Effector memory CD8-positive, alpha-beta T cell (primary cell): Measurements from ENCODE around the gene GPR160.
A peak's percentile ranks its signal among the peaks of the same experiment; 100 is the strongest.

Experiments used
- ATAC-seq: fragments of 150-1000 bp; cut with Tn5 transposase; replicated peaks from 2 replicates; pipeline ENCODE4 v1.10.0; 2021; ENCODE audit warnings: mild to moderate bottlenecking, moderate library complexity
- DNase-seq, 3 experiments: peaks; one replicate each; pipeline ENCODE4 v3.0.0; 2021
- H3K27ac Mint-ChIP-seq, 2 donors: one replicate each; pipeline ENCODE4 v1.8.0; 2022; ENCODE audit warnings: mild to moderate bottlenecking in 2 of 2, mixed read lengths in 2 of 2, moderate library complexity in 2 of 2
- H3K27me3 Mint-ChIP-seq, 2 donors: one replicate each; pipeline ENCODE4 v1.8.0; 2022; ENCODE audit warnings: mixed read lengths in 2 of 2
- H3K36me3 Mint-ChIP-seq: one replicate; pipeline ENCODE4 v1.8.0; 2022; ENCODE audit warnings: mild to moderate bottlenecking, moderate library complexity, mixed read lengths; ENCODE audit not compliant: insufficient read depth
- H3K4me1 Mint-ChIP-seq, 2 donors: one replicate each; pipeline ENCODE4 v1.8.0; 2022; ENCODE audit warnings: low read depth in 2 of 2, mixed read lengths in 2 of 2
- H3K4me3 Mint-ChIP-seq, 2 donors: one replicate each; pipeline ENCODE4 v1.8.0; 2022; ENCODE audit warnings: mild to moderate bottlenecking in 2 of 2, mixed read lengths in 2 of 2, moderate library complexity in 2 of 2
- H3K9me3 Mint-ChIP-seq, 2 donors: one replicate each; pipeline ENCODE4 v1.8.0; 2022; ENCODE audit warnings: mixed read lengths in 2 of 2

The GPR160 gene

DNA sequence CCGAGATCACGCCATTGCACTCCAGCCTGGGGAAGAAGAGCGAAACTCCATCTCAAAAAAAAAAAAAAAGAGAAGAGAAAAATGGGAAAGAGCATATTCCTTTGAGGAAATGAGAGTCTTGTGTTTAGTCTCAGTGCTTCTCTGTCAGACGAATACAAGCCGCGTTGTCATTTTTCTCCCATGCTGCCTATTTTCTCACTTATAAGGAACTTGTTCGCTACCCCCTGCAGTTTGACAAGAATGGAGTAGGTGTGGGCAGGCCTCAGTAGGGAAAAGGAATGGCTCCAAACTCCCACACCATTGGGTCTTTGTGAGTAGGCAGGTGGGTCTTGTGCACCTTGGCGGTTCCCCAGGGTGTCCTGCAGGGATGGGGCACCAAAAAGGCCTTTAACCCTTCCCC, 6.5 kb downstream of the GPR160 start:
- no peak for DNase-seq
- H3K27ac Mint-ChIP-seq = no peak overlapping the region
- H3K36me3 Mint-ChIP-seq = no peaks in the 10 kb centered on the region
- peaks cover 0 to 4% of the 10 kb centered on the region in 2 donors for H3K4me1 Mint-ChIP-seq
- no peak overlapping the region for H3K4me3 Mint-ChIP-seq
- no peaks in the 10 kb centered on the region for H3K9me3 Mint-ChIP-seq
- ATAC-seq = no peak
- no peaks in the 10 kb centered on the region for H3K27me3 Mint-ChIP-seq

GRCh38 chr3:170044795-170045244, 7.0 kb downstream of the GPR160 start:
- H3K36me3 Mint-ChIP-seq = no peaks in the 10 kb centered on the region
- peaks cover 0 to 4% of the 10 kb centered on the region in 2 donors for H3K4me1 Mint-ChIP-seq
- ATAC-seq = peak; percentile 32
- H3K4me3 Mint-ChIP-seq = no peak overlapping the region
- DNase-seq = no peak
- no peaks in the 10 kb centered on the region for H3K9me3 Mint-ChIP-seq
- H3K27me3 Mint-ChIP-seq = no peaks in the 10 kb centered on the region
- H3K27ac Mint-ChIP-seq = no peak overlapping the region

GRCh38 chr3:170046269-170047132, 8.7 kb downstream of the GPR160 start:
- DNase-seq (no peak), ATAC-seq (no peak)
- no peaks in the 10 kb centered on the region for H3K4me1 Mint-ChIP-seq
- no peak overlapping the region for H3K4me3 Mint-ChIP-seq
- no peaks in the 10 kb centered on the region for H3K9me3 Mint-ChIP-seq
- H3K36me3 Mint-ChIP-seq = no peaks in the 10 kb centered on the region
- H3K27ac Mint-ChIP-seq = peak overlapping the region in 1 of 2 donors; percentile 35
- no peaks in the 10 kb centered on the region for H3K27me3 Mint-ChIP-seq

GRCh38 chr3:170047133-170047404, 9.3 kb downstream of the GPR160 start:
- no peaks in the 10 kb centered on the region for H3K27me3 Mint-ChIP-seq
- H3K36me3 Mint-ChIP-seq = no peaks in the 10 kb centered on the region
- no peaks in the 10 kb centered on the region for H3K9me3 Mint-ChIP-seq
- H3K27ac Mint-ChIP-seq = peak overlapping the region in 1 of 2 donors; percentile 35
- H3K4me3 Mint-ChIP-seq = no peak overlapping the region
- ATAC-seq = no peak
- H3K4me1 Mint-ChIP-seq = no peaks in the 10 kb centered on the region
- DNase-seq = no peak

DNA sequence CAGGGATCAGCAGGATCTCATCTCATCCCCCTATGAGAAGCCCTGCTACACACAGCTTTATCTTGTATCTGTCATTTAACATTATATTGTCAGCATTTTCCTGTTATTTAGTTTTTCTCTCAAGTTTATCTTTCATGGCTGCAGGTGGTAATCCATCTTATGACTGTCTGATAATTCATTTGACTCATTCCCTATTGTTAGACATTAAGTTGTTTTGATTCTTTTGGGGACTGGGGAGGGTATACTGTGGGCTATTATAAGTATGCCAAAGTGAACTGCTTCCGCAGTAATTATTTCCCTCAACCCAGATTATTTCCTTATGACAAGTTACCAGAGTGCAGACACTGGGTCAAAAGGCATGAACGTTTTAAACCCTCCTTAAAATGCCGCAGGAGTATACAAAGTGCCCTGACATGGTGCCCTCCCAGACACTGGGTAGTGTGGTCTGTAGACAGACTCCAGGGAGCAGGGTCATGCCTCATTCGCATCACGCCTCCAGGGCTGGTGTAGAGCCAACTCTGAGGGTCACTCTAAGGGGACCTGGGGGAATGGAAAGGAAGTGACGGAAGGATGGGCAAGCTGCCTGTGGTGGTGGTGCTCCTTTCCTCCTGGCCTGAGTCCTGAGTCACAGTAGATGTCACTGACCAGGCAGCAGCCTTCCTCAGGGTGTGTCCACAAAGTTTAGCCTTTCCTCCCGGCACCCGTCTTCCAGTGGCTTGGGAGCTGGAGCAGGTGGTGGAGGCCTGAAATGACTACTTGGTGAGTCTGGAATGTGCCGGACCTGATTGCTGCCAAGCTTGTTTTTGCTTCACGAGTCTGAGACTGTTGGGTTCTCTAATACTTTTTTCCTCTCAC, 11.6 kb downstream of the GPR160 start:
- H3K36me3 Mint-ChIP-seq = no peaks in the 10 kb centered on the region
- H3K27ac Mint-ChIP-seq = no peak overlapping the region
- H3K4me3 Mint-ChIP-seq = no peak overlapping the region
- no peak for DNase-seq
- no peaks in the 10 kb centered on the region for H3K4me1 Mint-ChIP-seq
- no peaks in the 10 kb centered on the region for H3K27me3 Mint-ChIP-seq
- no peaks in the 10 kb centered on the region for H3K9me3 Mint-ChIP-seq
- no peak for ATAC-seq

DNA sequence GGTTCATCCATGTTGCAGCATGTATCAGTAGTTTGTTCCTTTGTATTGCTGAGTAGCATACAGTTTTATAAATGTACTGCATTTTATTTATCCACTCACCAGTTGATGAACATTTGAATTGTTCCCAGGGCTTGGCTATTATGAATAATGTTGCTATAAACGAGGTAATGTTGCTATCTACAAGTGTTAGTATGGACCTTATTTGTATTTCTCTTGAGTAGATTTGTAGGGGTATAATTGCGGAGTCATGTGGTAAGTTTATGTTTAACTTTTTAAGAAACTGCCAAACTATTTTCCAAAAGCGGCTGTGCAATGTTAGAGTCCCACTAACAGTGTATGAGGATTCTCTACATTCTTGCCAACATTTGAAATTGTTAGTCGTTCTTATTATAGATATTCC, 13.0 kb downstream of the GPR160 start:
- DNase-seq (no peak), ATAC-seq (no peak)
- no peak overlapping the region for H3K27ac Mint-ChIP-seq
- H3K36me3 Mint-ChIP-seq = no peaks in the 10 kb centered on the region
- H3K4me1 Mint-ChIP-seq = no peaks in the 10 kb centered on the region
- H3K27me3 Mint-ChIP-seq = no peaks in the 10 kb centered on the region
- no peaks in the 10 kb centered on the region for H3K9me3 Mint-ChIP-seq
- no peak overlapping the region for H3K4me3 Mint-ChIP-seq

DNA sequence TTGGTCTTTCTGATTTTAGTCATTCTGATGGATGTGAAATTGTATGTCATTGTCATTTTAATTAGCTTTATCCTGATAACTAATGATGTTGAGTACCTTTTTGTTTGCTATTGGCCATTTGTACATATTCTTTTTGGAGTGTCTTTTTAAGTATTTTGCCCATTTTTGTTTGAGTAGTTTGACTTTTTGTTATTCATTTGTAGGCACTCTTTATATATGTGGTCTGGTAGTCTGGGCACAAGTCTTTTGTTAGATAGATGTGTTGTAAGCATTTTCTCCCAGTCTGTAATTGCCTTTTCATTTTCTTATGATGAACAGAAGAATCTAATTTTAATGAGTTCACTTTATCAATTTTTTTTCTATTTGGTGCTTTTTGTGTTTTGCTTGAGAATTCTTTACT, 14.6 kb downstream of the GPR160 start:
- Mint-ChIP-seq H3K36me3 (no peaks in the 10 kb centered on the region), H3K27ac (no peak overlapping the region), H3K27me3 (no peaks in the 10 kb centered on the region), H3K9me3 (no peaks in the 10 kb centered on the region), H3K4me3 (no peak overlapping the region), H3K4me1 (peaks cover under 1% of the 10 kb centered on the region in 2 donors)
- ATAC-seq = no peak
- no peak for DNase-seq

DNA sequence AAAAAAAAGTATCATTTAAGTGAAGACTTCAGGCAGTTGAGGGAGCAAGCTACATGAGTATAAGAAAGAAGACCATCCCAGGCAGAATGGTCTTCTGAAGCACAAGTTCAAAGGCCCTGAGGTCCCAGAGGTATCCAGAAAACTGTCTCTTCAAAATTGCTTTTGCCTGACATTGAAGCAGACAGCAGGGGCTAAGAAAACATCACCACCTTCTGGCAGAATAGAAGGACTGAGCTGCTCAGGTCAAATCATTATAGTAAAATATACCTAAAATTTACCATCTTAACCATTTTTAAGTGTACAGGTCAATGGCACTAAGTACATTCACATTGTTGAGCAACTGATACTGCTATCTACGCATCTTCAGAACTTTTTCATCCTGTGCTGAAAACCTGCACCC, 16.4 kb downstream of the GPR160 start:
- no peak for ATAC-seq
- no peak for DNase-seq
- no peaks in the 10 kb centered on the region for H3K9me3 Mint-ChIP-seq
- H3K36me3 Mint-ChIP-seq = no peaks in the 10 kb centered on the region
- peaks cover 10% of the 10 kb centered on the region in 2 donors for H3K4me1 Mint-ChIP-seq
- no peak overlapping the region for H3K4me3 Mint-ChIP-seq
- no peaks in the 10 kb centered on the region for H3K27me3 Mint-ChIP-seq
- H3K27ac Mint-ChIP-seq = no peak overlapping the region

- Mint-ChIP-seq H3K4me1 (peaks cover 10% of the 10 kb centered on the region in 2 donors), H3K27ac (no peak overlapping the region), H3K36me3 (no peaks in the 10 kb centered on the region), H3K9me3 (no peaks in the 10 kb centered on the region), H3K4me3 (no peak overlapping the region), H3K27me3 (no peaks in the 10 kb centered on the region)
- ATAC-seq (no peak), DNase-seq (no peak)
These were observed 17.4 kb downstream of the GPR160 start for GRCh38 chr3:170055209-170055608.

- H3K4me1 Mint-ChIP-seq = peaks cover 10% of the 10 kb centered on the region in 2 donors
- ATAC-seq (no peak), DNase-seq (no peak)
- no peaks in the 10 kb centered on the region for H3K27me3 Mint-ChIP-seq
- H3K9me3 Mint-ChIP-seq = no peaks in the 10 kb centered on the region
- peak overlapping the region in 1 of 2 donors; percentile 39 for H3K27ac Mint-ChIP-seq
- peak overlapping the region in 1 of 2 donors; percentile 11 for H3K4me3 Mint-ChIP-seq
- H3K36me3 Mint-ChIP-seq = no peaks in the 10 kb centered on the region
These were observed 19.1 kb downstream of the GPR160 start for GRCh38 chr3:170056710-170057454.

- Mint-ChIP-seq H3K9me3 (no peaks in the 10 kb centered on the region), H3K4me1 (peaks cover 10% of the 10 kb centered on the region in 2 donors), H3K27me3 (no peaks in the 10 kb centered on the region), H3K27ac (peak overlapping the region; percentile 3 to 39), H3K36me3 (no peaks in the 10 kb centered on the region), H3K4me3 (peak overlapping the region; percentile 17 to 23)
- DNase-seq = no peak
- no peak for ATAC-seq
These were observed 19.8 kb downstream of the GPR160 start for GRCh38 chr3:170057550-170057949.

GRCh38 chr3:170058127-170058526, 20.3 kb downstream of the GPR160 start:
- H3K27me3 Mint-ChIP-seq = no peaks in the 10 kb centered on the region
- peaks cover 10% of the 10 kb centered on the region in 2 donors for H3K4me1 Mint-ChIP-seq
- DNase-seq (no peak), ATAC-seq (no peak)
- no peaks in the 10 kb centered on the region for H3K36me3 Mint-ChIP-seq
- H3K4me3 Mint-ChIP-seq = peak overlapping the region in 1 of 2 donors; percentile 23
- H3K27ac Mint-ChIP-seq = peak overlapping the region in 1 of 2 donors; percentile 3
- no peaks in the 10 kb centered on the region for H3K9me3 Mint-ChIP-seq

- no peak overlapping the region for H3K27ac Mint-ChIP-seq
These were observed 21.7 kb downstream of the GPR160 start for GRCh38 chr3:170059447-170059846.

More at GRCh38 chr3:170059447-170059846, 21.7 kb downstream of the GPR160 start:
- Mint-ChIP-seq H3K36me3 (no peaks in the 10 kb centered on the region), H3K4me3 (no peak overlapping the region), H3K9me3 (no peaks in the 10 kb centered on the region), H3K4me1 (peaks cover 10% of the 10 kb centered on the region in 2 donors), H3K27me3 (no peaks in the 10 kb centered on the region)
- ATAC-seq (no peak), DNase-seq (no peak)
